HG02623 (cell line): ENCODE measurements around the gene ARHGEF28.

Experiments
- ATAC-seq: cut with Tn5 transposase; IDR thresholded peaks from one replicate; pipeline ENCODE4 v1.9.1; 2021; ENCODE audit warnings: moderate library complexity; ENCODE audit not compliant: unreplicated experiment

ARHGEF28 gene

DNA sequence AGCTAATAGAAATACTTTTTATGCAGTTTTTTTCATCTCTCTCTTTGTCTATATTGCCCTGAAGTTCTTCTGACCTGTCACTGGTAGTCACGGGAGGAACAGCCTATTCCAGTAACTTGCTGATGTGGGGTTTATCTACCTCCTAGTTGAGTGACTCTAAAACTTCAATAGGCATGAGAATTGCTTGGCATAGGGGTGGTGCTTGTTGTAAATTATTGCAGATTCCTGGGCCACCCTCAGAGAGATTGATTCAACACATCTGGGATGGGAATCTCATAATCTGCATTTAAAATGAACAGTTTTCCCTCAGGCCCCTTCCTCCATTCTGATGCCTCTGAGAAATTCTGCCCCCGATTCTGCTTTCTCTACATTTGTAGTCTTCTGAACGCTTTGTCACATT is 184.4 kb downstream of the ARHGEF28 start:
- ATAC-seq = no peak

DNA sequence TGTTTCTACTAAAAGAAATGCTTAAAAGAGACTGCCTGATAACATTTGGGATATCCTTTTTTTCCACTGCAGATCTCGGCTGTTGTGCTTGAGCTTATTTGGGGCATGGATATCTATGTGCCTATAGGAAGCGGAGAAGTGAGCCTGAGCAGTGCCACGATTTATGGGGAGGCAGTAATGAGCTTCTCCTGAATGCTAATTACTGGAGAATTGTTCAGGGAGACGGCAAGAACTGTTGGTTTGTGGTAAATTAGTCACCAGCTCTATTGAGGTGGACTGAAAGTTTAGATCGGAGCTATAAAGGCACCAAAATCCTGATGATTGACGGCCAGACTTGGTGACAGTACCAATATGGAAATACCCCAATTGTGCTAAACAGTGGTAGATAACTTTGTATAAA is 186.5 kb downstream of the ARHGEF28 start:
- no peak for ATAC-seq

DNA sequence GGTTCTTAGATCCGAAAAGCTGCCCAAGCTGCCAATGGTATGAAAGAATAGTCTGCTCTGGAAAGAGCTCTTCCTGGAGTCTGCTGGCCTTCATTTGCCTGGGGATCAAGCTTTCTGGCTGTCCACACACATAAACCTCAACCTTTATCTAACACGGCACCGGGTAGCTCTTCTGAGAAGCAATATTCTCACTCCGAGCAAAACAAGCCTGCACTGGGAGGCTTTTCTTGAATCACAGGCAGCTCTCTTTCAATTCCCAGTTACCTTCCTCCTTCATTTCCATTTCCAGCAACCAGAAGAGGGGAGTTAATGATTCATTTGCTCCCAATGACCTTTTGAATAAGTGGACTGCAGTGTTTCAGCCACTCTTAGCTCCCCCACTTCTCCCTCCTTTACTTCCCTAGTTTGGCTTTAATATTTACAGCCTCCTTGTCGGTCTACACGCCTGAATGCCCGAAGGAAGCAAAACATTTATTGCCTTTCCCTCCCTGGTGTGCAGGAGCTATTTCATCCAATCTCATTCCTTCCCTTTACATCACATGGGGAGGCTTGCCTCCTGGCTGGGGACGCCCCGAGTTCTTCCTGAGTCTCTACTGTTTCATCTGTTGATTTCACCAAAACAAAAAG is 187.1 kb downstream of the ARHGEF28 start:
- no peak for ATAC-seq

DNA sequence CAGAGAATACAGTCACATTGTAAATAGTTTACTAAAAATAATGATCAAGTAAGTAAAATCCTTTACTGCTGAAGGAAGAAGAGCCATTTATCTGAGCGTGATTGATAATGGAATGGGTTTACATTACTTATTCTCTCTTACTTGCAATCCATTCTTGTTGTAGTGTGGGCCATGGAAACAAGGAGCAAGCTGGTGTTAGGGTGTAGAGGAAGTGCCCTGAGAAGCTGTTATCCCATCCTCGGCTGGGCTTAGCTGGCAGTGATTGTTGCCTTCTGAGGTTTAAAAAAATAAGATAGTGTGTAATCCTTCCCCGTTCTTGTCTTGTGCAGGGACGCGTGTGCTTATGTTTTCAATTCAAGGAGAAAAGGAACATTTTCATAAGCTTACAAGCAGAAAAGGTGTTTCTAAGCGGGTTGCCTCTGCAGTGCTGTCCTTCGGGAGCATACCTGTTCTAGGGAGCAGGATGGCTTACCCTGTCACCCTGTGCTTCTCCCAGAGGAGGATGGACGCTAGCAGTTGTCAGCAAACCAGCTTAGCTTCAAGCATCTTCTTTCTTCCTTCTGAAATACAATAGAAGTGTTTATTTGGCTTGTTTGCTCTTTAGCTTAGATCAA is 188.3 kb downstream of the ARHGEF28 start:
- no peak for ATAC-seq

DNA sequence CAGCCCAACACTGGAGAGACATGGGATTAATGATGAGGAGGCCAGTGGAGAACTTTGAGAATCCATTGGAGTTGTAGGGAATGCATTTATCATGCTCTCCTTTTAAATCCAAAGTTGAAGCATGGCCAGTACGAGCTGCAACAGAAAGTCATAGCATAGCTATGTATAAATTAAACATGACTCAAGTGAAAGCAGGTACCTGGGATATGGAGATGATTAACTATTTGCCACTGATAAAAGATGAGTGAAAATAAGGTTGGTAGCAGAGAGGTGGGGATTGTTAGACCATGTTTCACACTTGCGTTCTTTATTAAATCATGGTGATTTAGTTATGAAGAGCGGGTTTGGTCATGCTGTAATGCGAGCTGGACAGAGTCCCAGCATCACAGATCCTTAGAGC is 189.6 kb downstream of the ARHGEF28 start:
- ATAC-seq = no peak

DNA sequence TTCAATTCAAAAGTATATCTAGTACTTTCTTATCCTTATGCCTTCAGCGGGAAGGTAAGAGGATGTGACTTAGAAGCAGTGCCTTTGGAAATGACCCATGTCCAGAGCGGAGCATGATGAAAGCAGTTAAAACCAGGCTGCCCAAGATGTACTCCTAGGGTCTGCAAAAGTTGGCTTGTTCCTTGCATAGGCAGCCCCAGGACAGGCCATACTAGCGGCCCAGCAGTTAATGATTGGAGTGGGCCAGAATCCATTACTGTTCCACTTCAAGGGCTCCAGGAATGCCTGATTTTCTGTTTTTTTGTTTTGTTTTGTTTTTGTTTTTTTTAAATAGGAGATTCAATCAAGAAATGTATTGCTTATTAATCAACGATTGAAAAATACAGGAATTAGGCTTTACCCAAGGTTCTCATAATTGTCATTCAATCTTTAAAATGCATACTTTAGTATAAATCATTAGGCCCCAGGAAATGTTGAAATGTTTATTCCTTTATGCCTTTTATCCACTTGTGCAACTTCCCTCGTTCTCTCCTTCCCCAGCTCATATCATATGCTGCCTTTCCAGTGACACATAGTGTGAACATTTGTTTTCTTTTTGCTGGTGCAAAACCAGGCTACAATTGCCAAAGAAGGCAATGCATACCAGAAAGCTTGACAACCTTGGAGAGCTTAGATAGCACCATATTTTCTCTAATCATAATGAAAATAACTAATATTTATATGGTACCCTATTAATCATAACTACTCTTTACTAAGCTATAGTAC is 190.8 kb downstream of the ARHGEF28 start:
- ATAC-seq = no peak

DNA sequence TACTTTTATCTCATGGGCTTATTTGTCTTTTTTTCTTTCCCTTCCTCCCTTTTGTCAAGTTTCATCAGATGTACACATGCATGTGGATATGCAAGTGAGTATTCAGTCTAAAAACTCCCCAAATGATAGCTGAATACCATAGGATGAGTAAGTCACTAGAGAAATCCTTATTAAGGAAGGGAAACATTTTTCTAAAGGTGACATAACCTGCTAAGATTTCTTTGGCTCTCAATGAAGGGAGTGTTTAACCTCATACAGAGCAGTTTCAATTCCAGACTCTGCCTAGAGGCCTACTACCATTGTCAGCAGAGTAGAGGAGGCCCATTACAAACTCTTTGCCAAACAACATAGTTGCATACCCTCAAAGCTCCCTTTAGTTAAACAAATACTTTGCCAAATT is 192.4 kb downstream of the ARHGEF28 start:
- ATAC-seq = no peak

DNA sequence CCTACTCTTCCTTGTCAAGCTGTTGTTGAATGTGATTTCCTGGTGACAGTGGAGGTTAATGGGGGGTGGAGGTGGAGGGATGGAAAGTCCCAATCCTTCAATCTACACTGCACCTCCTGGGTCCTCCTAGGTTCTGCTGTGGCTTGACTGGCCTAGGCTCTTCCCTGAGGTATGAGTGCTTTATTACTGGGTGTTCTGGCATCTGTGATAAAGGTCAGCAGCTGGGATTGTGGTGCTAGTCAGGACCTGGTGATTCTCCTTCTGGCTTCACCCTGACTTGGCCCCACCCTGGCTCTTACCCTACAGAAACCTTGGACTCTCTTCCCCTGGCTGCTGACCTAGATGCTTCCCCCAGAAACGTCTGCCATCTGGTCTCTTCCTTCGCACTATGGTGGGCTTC is 194.3 kb downstream of the ARHGEF28 start:
- no peak for ATAC-seq

DNA sequence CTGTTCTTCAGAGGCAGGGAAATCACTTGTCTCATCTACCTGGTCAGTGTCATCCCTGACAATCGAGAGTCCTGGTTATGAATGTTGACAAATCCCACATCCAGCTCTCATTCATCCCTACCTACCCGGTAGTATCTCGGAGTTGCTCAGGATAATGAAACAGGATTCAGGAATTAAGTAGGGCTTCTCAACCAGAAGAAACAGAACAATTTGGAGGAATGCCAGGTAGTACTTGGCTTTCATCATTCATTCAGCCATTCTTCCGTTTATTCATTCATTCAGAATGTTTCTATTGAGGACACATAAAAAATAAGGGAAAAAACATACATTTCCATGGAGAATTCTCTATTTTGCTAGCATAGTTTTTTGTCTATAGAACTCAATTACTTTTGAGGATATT is 195.0 kb downstream of the ARHGEF28 start:
- ATAC-seq = no peak

DNA sequence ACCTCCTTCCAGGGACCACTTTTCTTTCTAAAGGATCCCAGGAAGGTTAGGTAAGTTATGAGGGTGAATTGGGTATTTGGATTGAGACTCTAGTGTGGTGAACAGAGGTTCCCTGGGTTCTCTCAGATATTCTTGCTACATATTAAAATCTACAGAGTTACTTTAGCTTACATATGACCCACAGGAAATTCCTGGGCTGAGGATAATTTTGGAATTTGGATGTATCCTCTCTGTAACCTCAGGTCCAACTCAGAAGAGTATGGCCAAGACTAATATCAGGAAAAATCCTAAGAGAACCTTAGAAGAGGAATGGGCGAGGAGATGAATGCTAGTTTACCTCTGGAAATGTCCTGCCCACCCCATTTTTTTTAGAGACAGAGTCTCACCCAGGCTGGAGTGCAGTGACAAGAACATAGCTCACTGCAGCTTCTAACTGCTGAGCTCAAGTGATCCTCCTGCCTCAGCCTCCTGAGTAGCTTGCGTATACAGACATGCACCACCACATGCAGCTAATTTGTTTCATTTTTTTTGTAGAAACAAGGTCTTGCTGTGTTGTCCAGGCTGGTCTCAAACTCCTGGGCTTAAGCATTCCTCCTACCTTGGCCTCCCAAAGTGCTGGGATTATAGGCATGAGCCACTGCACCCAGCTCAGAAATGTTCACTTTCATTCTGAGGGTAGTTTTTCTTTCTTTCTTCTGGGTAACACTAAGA is 196.4 kb downstream of the ARHGEF28 start:
- no peak for ATAC-seq

DNA sequence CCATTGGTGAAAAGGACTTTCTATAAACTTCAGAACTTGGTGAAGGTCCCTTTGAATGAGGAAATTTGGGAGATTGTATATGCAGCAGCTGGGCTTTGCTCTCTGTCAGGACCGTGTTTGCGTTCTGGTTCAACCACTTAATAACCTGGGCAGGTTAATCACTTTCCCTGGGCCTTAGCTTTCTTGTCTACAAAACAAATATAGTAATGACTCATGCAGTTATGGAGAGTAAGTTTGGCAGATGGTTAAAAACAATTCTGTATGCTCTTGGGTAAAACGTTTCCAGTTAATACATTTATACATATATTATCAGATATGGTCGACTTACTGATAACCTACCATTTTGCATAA is 197.0 kb downstream of the ARHGEF28 start:
- ATAC-seq = no peak

DNA sequence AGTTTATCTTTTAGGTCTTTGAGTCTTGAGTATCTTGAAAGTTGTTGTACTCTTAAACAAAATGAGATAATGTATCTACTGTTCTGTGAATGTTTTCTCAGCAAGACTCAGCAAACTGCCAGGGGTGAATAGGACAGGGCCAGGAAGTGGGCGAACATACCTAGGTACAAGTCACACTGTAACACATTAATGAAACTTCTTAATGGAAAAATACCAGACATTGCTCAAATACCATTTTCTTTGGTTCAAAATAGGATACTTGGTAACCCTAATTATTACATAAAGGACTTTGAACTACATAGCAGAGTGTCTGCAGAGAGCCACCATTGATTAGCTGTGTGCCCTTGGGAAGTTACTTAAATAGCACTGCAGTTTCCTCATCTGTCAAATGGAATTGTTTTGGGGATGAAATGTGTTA is 197.5 kb downstream of the ARHGEF28 start:
- no peak for ATAC-seq

DNA sequence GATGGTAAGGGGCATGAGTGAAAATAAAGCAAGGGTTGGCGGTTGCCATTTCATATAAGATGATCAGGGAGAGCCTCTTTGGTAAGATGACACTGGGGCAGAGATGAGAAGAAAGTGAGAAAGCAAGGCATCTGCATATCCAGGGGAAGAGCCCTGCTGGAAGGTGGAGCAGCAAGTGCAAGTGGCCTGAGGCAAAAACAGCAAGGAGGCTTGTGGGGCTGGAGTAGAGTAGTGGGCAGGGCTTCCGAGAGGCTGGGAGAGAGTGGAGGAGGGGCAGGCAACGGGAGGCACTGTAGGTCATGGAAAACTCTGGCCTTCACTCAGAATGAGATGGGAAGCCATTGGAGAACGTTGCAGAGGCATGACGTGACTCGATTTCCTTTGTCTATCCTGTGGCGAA is 199.2 kb downstream of the ARHGEF28 start:
- ATAC-seq = no peak

DNA sequence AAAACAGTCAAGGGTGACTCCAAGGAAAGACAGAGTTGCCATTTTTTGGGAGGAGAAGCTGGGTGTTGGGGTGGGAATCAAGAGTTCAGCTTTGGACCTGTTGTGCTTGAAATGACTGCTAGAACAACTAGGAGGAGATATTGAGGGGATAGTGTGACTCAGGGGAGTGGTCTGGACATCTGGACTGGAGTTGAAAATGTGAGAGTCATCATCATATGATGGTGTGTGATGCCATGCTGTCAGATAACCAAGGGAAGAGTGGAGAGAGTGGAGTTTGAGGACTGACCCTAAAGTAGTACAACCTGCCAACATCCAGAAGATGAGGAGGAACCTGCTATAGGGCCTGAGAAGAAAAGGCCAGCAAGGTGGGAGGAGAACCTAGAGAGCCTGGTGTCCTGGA is 199.7 kb downstream of the ARHGEF28 start:
- ATAC-seq = no peak

DNA sequence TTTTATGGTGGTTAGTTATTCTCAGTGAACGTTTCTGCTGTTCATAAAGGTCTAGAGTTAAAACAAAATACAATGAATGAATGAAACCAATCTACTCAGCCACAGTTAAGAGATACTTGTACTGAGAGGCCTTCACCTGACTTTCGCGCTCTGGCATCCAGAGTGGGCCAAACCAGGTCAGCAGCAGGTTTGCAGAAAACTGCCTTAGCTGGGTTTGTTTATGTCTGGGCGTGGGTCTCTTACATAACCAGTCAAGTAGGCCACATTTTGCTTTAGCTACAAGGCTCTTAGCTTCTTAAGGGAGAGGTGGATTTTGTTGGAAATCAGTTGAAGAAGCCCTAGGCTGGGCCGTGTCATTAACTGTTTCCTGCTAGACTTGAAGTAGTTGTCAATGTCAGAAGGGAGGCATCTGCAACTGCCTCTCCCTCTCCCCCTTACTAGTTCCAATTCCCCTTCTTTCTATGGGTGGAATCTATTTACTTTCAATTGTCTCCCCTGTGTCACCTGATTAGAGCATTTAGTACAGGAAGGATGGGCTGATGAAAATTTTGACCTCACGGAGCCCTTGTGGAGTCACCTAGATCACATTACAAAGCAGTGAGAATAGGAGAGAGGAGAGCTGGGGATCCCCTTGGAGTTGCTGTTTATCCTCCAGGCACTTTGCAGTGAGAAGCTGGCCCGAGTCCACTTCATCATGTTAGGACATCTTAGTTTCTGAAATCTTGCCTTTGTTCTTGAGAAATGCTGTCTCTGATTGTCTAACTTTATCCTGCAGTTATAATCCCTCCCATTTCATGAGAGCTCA is 200.5 kb downstream of the ARHGEF28 start:
- ATAC-seq = no peak

DNA sequence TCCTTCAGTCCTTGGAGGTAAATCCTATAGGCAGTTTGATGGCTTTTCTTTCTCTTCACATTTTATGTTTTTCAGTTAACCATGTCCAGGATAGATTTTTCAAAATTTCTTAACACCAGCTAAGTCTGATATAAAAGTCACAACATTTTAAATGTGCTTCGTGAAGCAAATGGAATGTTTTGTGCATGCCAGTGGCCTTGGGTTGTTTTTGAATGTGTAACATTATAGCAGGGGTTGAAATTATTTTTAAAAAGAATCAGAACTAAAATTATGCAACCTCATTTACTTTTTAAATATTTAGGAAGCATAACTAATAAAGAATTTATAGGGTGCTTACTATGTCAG is 201.1 kb downstream of the ARHGEF28 start:
- no peak for ATAC-seq

DNA sequence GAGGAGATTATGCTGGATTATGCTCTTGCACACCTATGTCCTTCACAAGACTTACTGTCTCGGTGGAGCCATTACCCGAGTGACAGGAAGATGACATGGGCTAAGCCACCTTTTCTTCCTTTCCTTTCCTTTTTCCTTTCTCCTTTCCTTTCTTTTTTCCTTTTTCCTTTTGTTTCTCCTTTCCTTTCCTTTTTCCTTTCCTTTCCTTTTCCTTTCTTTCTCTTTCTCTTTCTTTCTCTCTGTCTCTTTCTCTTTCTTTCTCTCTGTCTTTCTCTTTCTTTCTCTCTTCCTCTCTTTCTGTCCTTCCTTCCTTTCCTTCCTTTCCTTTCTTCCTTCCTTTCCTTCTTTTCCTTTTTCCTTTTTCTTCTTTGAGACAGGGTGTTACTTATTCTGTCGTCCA is 202.5 kb downstream of the ARHGEF28 start:
- no peak for ATAC-seq

DNA sequence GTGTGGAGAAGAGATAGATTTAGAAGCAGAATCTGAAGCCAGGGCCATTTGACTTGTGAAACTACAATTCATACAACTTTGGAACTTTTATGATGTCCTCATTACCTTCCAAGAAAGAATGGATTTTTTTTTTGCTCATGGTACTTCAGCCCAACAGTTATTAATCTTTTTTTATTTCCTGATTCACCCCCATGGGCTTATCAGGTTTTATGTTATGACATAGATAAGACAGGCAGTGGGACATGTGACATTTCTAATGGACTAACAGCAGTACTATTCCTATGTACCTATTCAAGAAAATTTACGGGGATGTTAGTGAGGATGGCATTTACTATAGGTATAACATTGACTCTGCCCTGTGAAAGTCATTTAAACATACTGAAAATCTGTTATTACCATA is 204.7 kb downstream of the ARHGEF28 start:
- ATAC-seq = no peak

DNA sequence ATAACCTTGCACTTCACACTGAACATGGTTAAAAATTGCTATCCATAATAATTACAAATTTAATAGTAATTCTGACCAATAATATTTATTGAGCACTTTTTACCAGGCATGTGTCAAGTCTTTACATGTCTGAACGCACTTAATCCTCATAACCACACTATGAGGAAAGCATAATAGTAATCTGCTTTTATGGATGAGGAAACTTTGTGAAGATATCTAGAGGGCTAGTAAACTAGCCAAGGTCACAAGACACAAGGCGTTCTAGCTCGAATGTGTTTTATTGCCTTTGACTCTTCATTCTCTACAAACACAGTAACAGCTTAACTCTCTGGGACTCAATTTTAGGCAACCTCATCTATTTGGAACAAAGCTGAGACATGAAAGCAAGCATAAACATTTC is 205.1 kb downstream of the ARHGEF28 start:
- no peak for ATAC-seq

DNA sequence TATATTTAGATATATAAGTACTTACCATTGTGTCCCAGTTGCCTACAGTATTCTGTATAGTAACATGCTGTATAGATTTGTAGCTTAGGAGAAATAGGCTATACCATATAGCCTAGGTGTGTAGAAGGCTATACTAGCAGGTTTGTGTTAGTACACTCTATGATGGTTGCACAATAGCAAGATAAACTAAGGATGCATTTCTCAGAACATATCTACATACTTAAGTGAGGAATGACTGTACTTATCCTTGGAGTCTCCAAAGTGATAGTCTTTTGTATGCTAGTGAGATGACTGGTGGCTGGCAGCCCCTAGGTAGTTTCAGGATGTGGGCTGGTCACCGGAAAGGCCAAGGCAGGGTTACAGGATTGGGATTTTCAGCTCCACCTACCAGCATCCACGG is 208.7 kb downstream of the ARHGEF28 start:
- ATAC-seq = no peak

DNA sequence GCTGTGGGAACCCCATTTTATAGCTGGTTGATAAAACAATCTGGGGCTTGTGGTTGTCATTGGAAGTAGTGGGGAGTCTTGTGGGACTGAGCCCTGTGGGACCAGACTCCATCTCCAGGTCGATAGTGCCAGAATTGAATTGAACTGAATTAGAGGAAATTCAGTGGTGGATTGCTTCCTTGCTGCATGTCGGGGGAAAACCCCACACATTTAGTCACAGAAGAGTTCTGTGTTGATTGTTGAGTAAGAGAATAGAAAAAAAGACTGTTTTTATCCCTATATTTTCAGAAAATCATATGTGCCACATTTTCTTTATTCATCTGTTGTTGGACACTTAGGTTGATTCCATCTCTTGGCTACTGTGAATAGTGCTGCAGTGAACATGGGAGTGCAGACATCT is 209.7 kb downstream of the ARHGEF28 start:
- ATAC-seq = no peak
